ENCODE results near the gene PRR12. TPM values are rescaled to one million over a fixed set of nuclear protein-coding genes. Genes with fewer than 3 reads are reported as not detected.

The PRR12 gene
- total RNA-seq, 1 experiment from 2014 or later = 6.3 TPM

DNA sequence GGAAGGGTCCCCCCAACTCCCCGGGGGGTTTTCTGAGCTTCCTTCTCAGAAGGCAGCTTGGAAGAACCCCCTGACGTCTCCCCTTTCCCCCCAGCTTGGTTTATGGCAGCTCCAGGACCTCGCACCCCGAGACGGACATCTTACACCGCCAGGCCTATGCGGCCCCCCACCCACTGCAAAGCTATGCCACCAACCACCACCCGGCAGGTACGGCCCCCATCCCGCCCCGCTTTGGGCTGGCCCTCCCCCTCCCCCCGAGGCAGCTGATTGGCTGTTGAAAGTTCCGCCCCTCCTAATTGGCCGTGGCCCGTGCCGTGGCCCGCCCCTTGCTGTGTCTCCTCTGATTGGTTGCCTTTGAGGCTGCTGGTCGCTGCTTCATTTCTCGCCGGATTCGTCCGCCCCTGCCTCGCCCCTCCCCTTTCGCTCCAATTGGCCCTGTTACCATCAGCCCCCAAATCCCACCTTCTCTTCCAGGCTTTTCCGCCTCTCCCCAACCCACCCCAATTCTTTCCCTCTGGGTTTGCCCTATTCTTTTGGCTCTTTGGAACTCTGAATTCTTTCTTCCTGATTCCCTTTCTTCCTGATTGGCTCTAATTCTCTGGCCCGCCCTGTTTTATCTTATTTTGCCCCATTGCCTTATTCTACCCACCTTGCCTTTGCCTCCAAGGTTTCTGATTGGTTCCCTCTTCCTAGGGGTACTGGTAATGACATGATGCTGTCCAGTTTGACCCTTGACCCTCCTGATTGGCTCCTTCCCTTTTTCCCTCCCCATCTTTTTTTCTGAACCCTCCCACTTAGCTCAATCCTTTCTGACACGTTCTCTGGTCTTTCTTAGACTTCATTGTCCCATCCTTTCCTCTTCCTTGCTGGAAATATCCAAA is 2.5 kb downstream of the PRR12 start:
- H3K36me3 ChIP-seq = peaks cover 27% of the 10 kb centered on the region
- no peak overlapping the region for H3K27ac ChIP-seq
- peak overlapping the region; percentile 86 for H3K4me3 ChIP-seq
- no peaks in the 10 kb centered on the region for H3K27me3 ChIP-seq
- peak; percentile 91 for DNase-seq
- no peaks in the 10 kb centered on the region for H3K4me1 ChIP-seq
- H3K9me3 ChIP-seq (replicated peaks) = no peaks in the 10 kb centered on the region

DNA sequence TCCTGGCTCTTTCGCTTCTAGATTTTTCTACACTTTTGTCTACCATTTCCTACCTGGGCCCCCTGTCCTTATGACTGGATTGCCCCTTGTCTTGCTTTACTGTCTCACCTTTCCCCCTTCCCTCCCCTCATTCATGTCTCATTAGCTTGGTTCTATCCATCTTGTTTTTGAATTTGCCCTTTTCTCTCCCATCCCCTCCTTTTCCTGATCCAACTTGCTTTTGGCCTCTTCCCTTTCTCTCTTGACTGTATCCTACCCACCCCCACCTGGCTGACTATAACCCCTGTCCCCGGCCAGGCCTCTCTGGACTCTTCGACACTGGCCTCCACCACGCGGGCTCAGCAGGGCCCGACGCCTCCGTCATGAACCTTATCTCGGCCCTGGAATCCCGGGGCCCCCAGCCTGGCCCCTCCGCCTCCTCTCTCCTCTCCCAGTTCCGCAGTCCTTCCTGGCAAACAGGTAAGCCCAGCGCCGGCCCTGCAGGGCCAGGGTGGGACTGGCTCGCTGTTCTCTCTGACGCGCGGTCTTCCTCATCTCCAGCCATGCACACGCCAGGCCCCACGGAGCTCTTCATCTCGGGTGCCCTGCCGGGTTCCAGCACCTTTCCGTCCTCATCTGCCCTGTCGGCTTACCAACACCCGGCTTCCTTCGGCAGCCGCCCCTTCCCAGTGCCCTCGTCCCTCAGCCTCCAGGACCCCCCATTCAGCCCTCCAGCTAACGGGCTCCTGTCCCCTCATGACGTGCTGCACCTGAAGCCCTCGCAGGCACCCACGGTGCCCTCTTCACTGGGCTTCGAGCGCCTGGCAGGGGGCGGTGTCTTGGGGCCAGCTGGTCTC is 3.4 kb downstream of the PRR12 start:
- Histone ChIP-seq H3K9me3 (replicated peaks) (no peaks in the 10 kb centered on the region), H3K36me3 (peaks cover 36% of the 10 kb centered on the region), H3K27me3 (no peaks in the 10 kb centered on the region), H3K27ac (no peak overlapping the region), H3K4me3 (no peak overlapping the region), H3K4me1 (no peaks in the 10 kb centered on the region)
- DNase-seq = no peak

- Histone ChIP-seq H3K27ac (no peak overlapping the region), H3K27me3 (no peaks in the 10 kb centered on the region), H3K9me3 (replicated peaks) (no peaks in the 10 kb centered on the region), H3K4me1 (no peaks in the 10 kb centered on the region), H3K36me3 (peaks cover 44% of the 10 kb centered on the region), H3K4me3 (no peak overlapping the region)
- DNase-seq = no peak
These were observed 4.2 kb downstream of the PRR12 start for GRCh38 chr19:49594993-49595818.

DNA sequence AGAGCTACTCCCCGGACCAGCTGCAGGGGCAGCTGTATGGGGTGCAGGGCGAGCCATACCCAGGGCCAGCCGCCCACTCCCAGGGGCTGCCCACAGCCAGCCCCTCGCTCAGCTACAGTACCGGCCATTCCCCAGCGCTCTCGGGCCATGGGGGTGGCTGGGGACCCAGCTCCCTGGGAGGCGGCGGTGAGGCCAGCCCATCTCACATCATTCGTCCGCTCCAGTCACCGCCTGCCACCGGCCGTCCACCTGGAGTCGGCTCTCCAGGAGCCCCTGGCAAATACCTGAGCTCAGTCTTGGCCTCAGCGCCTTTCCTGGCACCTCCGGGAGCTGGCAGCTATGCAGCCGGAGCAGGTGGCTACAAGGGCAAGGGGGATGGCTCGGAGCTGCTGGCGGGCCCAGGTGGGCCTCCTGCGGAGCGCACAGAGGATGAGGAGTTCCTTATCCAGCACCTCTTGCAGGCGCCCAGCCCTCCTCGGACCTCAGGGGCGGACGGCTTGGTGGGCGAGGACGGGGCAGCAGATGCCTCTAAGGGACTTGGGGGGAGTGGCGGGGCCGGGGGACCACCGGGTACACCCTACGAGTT is 4.9 kb downstream of the PRR12 start:
- H3K9me3 ChIP-seq (replicated peaks) = no peaks in the 10 kb centered on the region
- H3K27me3 ChIP-seq = no peaks in the 10 kb centered on the region
- peaks cover 46% of the 10 kb centered on the region for H3K36me3 ChIP-seq
- H3K27ac ChIP-seq = no peak overlapping the region
- no peaks in the 10 kb centered on the region for H3K4me1 ChIP-seq
- no peak overlapping the region for H3K4me3 ChIP-seq
- DNase-seq = no peak

DNA sequence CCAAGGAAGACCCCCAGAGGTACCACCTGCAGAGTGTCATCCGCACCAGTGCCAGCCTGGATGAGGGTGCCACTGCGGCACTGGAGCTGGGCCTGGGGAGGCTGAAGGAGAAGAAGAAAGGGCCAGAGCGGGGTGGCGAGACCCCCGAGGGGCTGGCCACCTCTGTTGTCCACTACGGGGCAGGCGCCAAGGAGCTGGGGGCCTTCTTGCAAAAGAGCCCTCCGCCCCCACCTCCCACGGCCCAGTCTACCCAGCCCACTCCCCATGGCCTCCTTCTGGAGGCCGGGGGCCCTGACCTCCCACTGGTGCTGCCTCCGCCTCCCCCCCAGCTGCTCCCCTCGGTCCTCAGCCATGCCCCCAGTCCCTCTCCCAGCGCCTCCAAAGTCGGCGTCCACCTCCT is 5.4 kb downstream of the PRR12 start:
- H3K27ac ChIP-seq = no peak overlapping the region
- H3K36me3 ChIP-seq = peaks cover 49% of the 10 kb centered on the region
- H3K9me3 ChIP-seq (replicated peaks) = no peaks in the 10 kb centered on the region
- no peaks in the 10 kb centered on the region for H3K27me3 ChIP-seq
- no peaks in the 10 kb centered on the region for H3K4me1 ChIP-seq
- H3K4me3 ChIP-seq = no peak overlapping the region
- DNase-seq = no peak

- Histone ChIP-seq H3K36me3 (peaks cover 55% of the 10 kb centered on the region), H3K27me3 (no peaks in the 10 kb centered on the region), H3K27ac (no peak overlapping the region), H3K4me3 (no peak overlapping the region), H3K4me1 (no peaks in the 10 kb centered on the region), H3K9me3 (replicated peaks) (no peaks in the 10 kb centered on the region)
- DNase-seq = no peak
These were observed 6.1 kb downstream of the PRR12 start for GRCh38 chr19:49596954-49597702.

GRCh38 chr19:49597703-49597974 is 6.7 kb downstream of the PRR12 start:
- Histone ChIP-seq H3K4me3 (no peak overlapping the region), H3K36me3 (peaks cover 58% of the 10 kb centered on the region), H3K9me3 (replicated peaks) (no peaks in the 10 kb centered on the region), H3K27ac (no peak overlapping the region), H3K27me3 (no peaks in the 10 kb centered on the region), H3K4me1 (no peaks in the 10 kb centered on the region)
- DNase-seq = no peak

- Histone ChIP-seq H3K36me3 (peaks cover 63% of the 10 kb centered on the region), H3K9me3 (replicated peaks) (no peaks in the 10 kb centered on the region), H3K4me3 (no peak overlapping the region)
These were observed 8.7 kb downstream of the PRR12 start for GRCh38 chr19:49599378-49600295.

DNA sequence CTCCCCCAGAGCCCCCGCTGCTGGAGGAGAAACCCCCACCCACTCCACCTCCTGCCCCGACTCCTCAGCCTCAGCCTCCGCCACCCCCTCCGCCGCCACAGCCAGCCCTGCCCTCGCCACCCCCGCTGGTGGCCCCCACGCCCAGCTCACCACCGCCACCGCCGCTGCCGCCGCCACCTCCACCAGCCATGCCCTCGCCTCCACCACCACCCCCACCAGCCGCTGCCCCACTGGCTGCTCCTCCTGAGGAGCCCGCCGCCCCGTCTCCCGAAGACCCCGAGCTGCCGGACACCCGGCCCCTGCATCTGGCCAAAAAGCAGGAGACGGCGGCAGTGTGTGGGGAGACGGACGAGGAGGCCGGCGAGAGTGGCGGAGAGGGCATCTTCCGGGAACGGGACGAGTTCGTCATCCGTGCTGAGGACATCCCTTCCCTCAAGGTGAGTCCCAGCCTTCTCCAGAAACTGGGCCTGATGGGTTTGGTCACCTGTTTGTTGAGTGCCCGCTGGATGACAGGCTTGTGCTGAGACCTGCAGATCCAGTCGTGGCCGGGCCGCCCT is 10.6 kb downstream of the PRR12 start:
- no peaks in the 10 kb centered on the region for H3K27me3 ChIP-seq
- H3K4me3 ChIP-seq = no peak overlapping the region
- H3K36me3 ChIP-seq = peaks cover 67% of the 10 kb centered on the region
- H3K4me1 ChIP-seq = no peaks in the 10 kb centered on the region
- no peaks in the 10 kb centered on the region for H3K9me3 ChIP-seq (replicated peaks)
- no peak for DNase-seq
- H3K27ac ChIP-seq = no peak overlapping the region

More at GRCh38 chr19:49599378-49600295, 8.7 kb downstream of the PRR12 start:
- H3K4me1 ChIP-seq = no peaks in the 10 kb centered on the region
- DNase-seq = no peak
- no peak overlapping the region for H3K27ac ChIP-seq
- no peaks in the 10 kb centered on the region for H3K27me3 ChIP-seq

- H3K4me1 ChIP-seq = no peaks in the 10 kb centered on the region
- H3K4me3 ChIP-seq = no peak overlapping the region
- DNase-seq = no peak
- no peaks in the 10 kb centered on the region for H3K27me3 ChIP-seq
- no peaks in the 10 kb centered on the region for H3K9me3 ChIP-seq (replicated peaks)
- H3K36me3 ChIP-seq = peaks cover 72% of the 10 kb centered on the region
- H3K27ac ChIP-seq = no peak overlapping the region
These were observed 11.8 kb downstream of the PRR12 start for GRCh38 chr19:49602806-49603205.

DNA sequence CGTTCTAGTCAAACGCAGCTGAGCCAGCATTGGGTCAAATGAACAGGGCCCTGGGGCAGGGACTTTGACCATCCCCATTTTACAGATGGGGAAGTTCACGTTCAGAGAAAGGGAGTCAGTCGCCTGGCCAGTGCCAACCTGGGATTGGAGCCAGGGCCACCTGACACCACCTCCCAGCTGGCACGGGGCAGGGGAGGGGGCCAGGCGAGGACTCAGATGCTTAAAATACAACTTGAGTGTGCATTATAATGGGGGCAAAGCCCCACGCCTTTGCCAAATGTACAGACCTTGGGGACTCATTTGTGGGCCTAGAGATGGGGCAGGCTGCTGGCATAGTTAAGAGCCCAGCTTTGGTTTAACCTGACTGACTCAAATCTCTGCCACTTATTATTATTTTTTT is 14.6 kb downstream of the PRR12 start:
- Histone ChIP-seq H3K4me1 (no peaks in the 10 kb centered on the region), H3K9me3 (replicated peaks) (no peaks in the 10 kb centered on the region), H3K27me3 (no peaks in the 10 kb centered on the region), H3K4me3 (no peak overlapping the region), H3K36me3 (peaks cover 75% of the 10 kb centered on the region), H3K27ac (no peak overlapping the region)
- DNase-seq = no peak

DNA sequence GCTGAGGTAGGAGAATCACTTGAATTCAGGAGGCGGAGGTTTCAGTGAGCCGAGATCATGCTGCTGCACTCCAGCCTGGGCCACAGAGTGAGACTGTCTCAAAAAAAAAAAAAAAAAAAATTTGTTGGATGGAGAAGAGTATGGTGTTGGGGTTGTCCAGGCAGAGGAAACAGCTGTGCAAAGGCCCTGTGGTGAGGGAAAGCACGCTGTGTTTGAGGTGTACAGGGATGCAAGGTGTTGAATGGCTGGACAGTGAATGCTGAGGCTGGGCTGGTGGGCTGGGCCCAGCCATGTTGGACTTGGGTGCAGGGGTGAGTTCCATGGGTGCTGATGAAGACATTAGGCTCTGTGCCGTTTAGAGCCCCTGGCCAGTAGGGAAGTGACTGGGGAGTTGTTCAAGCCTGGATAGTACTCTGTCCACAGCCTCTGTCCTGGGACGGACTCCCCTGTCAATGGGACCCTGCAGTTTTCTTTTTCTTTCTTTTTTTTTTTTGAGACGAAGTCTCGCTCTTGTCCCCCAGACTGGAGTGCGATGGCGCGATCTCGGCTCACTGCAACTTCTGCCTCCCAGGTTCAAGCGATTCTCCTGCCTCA is 18.6 kb downstream of the PRR12 start:
- H3K4me1 ChIP-seq = 0 out of 2 replicates have a peak, but pooled peaks cover 3% of the 10 kb centered on the region
- peaks cover 63% of the 10 kb centered on the region for H3K36me3 ChIP-seq
- H3K9me3 ChIP-seq (replicated peaks) = no peaks in the 10 kb centered on the region
- H3K27me3 ChIP-seq = no peaks in the 10 kb centered on the region
- no peak overlapping the region for H3K4me3 ChIP-seq
- no peak for DNase-seq
- no peak overlapping the region for H3K27ac ChIP-seq

Data from SJCRH30 (cell line).